ENCODE results near the gene PRR30.

PRR30 gene

GRCh38 chr2:27105981-27106380 is 33.2 kb downstream of the PRR30 start:
- no peak for DNase-seq (ENCODE audit: low spot score)
- TF ChIP-seq CTCF (IDR thresholded peaks at IDR 0.05): no peak
- no peak overlapping the region for H3K27ac ChIP-seq
- H3K4me3 ChIP-seq: no peak overlapping the region

- DNase-seq (ENCODE audit: low spot score): no peak
Measured at GRCh38 chr2:27102329-27102728, 36.9 kb downstream of the PRR30 start.

GRCh38 chr2:27100036-27100435 is 39.2 kb downstream of the PRR30 start:
- no peak overlapping the region for H3K4me3 ChIP-seq
- H3K27ac ChIP-seq: no peak overlapping the region
- TF ChIP-seq CTCF (IDR thresholded peaks at IDR 0.05): no peak
- no peak for DNase-seq (ENCODE audit: low spot score)

More at GRCh38 chr2:27102329-27102728, 36.9 kb downstream of the PRR30 start:
- H3K4me3 ChIP-seq: no peak overlapping the region
- no peak for TF ChIP-seq CTCF (IDR thresholded peaks at IDR 0.05)
- no peak overlapping the region for H3K27ac ChIP-seq

- Histone ChIP-seq H3K4me3 (no peak overlapping the region), H3K27ac (no peak overlapping the region)
- DNase-seq (ENCODE audit: low spot score): no peak
- TF ChIP-seq CTCF (IDR thresholded peaks at IDR 0.05): no peak
Measured at GRCh38 chr2:27099334-27099955, 39.8 kb downstream of the PRR30 start.

GRCh38 chr2:27097341-27097740 is 41.9 kb downstream of the PRR30 start:
- DNase-seq (ENCODE audit: low spot score): no peak
- H3K4me3 ChIP-seq: no peak overlapping the region
- no peak overlapping the region for H3K27ac ChIP-seq
- no peak for TF ChIP-seq CTCF (IDR thresholded peaks at IDR 0.05)

GRCh38 chr2:27096748-27097297 is 42.4 kb downstream of the PRR30 start:
- TF ChIP-seq CTCF (IDR thresholded peaks at IDR 0.05): no peak
- H3K4me3 ChIP-seq: no peak overlapping the region
- DNase-seq (ENCODE audit: low spot score): no peak
- peak overlapping the region in 1 of 2 donors; percentile 52 for H3K27ac ChIP-seq

All from coronary artery (tissue), 2 donors.